Measurements from ENCODE around the gene PTCD1. TPM values are rescaled to one million over a fixed set of nuclear protein-coding genes. Genes with fewer than 3 reads are reported as not detected.

Gene PTCD1
- total and polyA plus RNA-seq, 2 of the 8 experiments (the other 6 are each of a cell fraction or from before 2014, with no cell fraction given): 7.5 to 7.6 TPM

DNA sequence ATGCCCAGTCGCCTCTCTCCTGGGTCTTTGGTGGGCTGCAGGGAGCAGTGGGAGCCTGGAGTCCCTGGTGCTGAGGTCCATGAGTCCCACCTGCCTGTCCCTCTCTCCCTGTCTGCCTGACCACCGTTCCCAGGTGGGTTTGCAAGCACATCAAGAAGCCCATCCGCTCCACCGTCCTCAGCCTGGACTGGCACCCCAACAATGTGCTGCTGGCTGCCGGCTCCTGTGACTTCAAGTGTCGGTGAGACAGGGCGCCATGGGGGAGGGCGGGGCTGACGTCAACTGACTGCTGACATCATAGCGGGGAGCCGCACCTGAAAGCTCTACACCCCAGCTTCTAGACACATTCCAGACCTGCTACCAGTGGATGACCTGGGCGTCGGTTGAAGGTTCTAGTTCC lies 48.8 kb downstream of the PTCD1 start (continued):
- TF ChIP-seq, protein P1, sequence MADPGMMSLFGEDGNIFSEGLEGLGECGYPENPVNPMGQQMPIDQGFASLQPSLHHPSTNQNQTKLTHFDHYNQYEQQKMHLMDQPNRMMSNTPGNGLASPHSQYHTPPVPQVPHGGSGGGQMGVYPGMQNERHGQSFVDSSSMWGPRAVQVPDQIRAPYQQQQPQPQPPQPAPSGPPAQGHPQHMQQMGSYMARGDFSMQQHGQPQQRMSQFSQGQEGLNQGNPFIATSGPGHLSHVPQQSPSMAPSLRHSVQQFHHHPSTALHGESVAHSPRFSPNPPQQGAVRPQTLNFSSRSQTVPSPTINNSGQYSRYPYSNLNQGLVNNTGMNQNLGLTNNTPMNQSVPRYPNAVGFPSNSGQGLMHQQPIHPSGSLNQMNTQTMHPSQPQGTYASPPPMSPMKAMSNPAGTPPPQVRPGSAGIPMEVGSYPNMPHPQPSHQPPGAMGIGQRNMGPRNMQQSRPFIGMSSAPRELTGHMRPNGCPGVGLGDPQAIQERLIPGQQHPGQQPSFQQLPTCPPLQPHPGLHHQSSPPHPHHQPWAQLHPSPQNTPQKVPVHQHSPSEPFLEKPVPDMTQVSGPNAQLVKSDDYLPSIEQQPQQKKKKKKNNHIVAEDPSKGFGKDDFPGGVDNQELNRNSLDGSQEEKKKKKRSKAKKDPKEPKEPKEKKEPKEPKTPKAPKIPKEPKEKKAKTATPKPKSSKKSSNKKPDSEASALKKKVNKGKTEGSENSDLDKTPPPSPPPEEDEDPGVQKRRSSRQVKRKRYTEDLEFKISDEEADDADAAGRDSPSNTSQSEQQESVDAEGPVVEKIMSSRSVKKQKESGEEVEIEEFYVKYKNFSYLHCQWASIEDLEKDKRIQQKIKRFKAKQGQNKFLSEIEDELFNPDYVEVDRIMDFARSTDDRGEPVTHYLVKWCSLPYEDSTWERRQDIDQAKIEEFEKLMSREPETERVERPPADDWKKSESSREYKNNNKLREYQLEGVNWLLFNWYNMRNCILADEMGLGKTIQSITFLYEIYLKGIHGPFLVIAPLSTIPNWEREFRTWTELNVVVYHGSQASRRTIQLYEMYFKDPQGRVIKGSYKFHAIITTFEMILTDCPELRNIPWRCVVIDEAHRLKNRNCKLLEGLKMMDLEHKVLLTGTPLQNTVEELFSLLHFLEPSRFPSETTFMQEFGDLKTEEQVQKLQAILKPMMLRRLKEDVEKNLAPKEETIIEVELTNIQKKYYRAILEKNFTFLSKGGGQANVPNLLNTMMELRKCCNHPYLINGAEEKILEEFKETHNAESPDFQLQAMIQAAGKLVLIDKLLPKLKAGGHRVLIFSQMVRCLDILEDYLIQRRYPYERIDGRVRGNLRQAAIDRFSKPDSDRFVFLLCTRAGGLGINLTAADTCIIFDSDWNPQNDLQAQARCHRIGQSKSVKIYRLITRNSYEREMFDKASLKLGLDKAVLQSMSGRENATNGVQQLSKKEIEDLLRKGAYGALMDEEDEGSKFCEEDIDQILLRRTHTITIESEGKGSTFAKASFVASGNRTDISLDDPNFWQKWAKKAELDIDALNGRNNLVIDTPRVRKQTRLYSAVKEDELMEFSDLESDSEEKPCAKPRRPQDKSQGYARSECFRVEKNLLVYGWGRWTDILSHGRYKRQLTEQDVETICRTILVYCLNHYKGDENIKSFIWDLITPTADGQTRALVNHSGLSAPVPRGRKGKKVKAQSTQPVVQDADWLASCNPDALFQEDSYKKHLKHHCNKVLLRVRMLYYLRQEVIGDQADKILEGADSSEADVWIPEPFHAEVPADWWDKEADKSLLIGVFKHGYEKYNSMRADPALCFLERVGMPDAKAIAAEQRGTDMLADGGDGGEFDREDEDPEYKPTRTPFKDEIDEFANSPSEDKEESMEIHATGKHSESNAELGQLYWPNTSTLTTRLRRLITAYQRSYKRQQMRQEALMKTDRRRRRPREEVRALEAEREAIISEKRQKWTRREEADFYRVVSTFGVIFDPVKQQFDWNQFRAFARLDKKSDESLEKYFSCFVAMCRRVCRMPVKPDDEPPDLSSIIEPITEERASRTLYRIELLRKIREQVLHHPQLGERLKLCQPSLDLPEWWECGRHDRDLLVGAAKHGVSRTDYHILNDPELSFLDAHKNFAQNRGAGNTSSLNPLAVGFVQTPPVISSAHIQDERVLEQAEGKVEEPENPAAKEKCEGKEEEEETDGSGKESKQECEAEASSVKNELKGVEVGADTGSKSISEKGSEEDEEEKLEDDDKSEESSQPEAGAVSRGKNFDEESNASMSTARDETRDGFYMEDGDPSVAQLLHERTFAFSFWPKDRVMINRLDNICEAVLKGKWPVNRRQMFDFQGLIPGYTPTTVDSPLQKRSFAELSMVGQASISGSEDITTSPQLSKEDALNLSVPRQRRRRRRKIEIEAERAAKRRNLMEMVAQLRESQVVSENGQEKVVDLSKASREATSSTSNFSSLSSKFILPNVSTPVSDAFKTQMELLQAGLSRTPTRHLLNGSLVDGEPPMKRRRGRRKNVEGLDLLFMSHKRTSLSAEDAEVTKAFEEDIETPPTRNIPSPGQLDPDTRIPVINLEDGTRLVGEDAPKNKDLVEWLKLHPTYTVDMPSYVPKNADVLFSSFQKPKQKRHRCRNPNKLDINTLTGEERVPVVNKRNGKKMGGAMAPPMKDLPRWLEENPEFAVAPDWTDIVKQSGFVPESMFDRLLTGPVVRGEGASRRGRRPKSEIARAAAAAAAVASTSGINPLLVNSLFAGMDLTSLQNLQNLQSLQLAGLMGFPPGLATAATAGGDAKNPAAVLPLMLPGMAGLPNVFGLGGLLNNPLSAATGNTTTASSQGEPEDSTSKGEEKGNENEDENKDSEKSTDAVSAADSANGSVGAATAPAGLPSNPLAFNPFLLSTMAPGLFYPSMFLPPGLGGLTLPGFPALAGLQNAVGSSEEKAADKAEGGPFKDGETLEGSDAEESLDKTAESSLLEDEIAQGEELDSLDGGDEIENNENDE (IDR thresholded peaks at IDR 0.05; ENCODE audit: insufficient replicate concordance, low read length): no peak
- no peak for TF ChIP-seq RNF2 (IDR thresholded peaks at IDR 0.05; ENCODE audit: borderline replicate concordance, low read depth, low read length, missing control alignments, poor library complexity, severe bottlenecking)
- no peak for TF ChIP-seq SUZ12 (IDR thresholded peaks at IDR 0.05; ENCODE audit: low read length)
- TF ChIP-seq CHD1 (IDR thresholded peaks at IDR 0.05; ENCODE audit: low read depth, low read length): no peak
- TF ChIP-seq, protein P2, sequence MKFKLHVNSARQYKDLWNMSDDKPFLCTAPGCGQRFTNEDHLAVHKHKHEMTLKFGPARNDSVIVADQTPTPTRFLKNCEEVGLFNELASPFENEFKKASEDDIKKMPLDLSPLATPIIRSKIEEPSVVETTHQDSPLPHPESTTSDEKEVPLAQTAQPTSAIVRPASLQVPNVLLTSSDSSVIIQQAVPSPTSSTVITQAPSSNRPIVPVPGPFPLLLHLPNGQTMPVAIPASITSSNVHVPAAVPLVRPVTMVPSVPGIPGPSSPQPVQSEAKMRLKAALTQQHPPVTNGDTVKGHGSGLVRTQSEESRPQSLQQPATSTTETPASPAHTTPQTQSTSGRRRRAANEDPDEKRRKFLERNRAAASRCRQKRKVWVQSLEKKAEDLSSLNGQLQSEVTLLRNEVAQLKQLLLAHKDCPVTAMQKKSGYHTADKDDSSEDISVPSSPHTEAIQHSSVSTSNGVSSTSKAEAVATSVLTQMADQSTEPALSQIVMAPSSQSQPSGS (IDR thresholded peaks at IDR 0.05; ENCODE audit: low read length): no peak
- TF ChIP-seq SAP30 (IDR thresholded peaks at IDR 0.05; ENCODE audit: insufficient read depth, insufficient replicate concordance, low read length): no peak
- no peak for TF ChIP-seq SP2 (IDR thresholded peaks at IDR 0.05; ENCODE audit: low read length)
- no peak for TF ChIP-seq BCL11A (IDR thresholded peaks at IDR 0.05; ENCODE audit: low read depth in 2 of 2, low read length in 2 of 2)
